Activated CD4-positive, alpha-beta T cell treated with anti-CD3 and anti-CD28 coated beads for 1 hour (primary cell): ENCODE data around the gene RXRB.

Source experiments
- DNase-seq: peaks from one replicate; pipeline ENCODE4 v3.0.0-alpha.2; 2020

Gene RXRB

DNA sequence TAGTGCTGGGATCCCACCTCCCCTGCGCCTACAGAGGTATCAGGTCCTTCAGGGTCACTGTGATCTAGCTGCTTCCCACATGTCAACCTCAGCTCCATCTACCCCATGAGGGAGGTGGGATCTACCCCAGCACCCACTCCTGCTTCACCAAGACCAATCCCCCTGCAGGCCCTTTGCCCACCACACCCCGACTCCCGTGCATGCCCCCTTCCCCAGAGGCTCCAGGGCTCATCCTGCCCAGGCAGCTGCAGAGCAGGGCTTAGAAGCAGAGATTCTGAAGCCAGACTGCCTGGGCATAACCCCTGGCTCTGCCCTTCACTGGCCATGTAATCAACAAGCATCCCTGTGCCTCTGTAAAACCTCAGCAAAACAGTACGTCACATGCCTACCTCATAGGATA is 25.7 kb downstream of the RXRB start:
- no peak for DNase-seq

DNA sequence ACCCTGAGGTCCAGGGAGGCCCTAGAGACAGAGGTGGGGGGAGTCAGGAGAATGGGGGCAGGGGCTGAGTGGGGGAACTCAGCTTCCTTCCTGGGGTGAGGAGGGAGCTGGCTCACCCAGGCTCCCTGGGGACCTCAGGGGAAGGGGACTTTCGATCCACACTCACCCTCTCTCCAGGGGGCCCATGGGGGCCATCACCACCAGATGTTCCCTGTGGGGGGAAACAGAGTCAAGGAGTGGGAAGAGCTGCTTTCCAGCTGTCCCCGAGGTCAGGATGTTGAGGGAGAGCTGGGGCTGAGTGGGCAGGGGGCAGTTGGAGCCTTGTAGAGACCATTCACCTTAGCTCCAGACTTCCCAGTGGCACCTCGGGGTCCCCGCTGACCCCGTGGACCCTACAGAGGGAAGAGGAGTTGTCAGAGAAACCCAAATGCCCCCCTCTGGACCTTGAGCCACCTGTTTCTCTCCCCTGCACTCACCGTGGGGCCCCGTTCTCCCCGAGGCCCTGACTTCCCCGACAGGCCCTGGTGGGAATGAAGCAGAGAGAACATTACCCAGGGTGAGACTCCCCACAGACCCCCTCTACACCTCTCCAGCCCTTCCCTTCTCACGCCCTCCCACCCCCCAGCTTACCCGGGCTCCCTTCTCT is 26.8 kb downstream of the RXRB start:
- no peak for DNase-seq

DNA sequence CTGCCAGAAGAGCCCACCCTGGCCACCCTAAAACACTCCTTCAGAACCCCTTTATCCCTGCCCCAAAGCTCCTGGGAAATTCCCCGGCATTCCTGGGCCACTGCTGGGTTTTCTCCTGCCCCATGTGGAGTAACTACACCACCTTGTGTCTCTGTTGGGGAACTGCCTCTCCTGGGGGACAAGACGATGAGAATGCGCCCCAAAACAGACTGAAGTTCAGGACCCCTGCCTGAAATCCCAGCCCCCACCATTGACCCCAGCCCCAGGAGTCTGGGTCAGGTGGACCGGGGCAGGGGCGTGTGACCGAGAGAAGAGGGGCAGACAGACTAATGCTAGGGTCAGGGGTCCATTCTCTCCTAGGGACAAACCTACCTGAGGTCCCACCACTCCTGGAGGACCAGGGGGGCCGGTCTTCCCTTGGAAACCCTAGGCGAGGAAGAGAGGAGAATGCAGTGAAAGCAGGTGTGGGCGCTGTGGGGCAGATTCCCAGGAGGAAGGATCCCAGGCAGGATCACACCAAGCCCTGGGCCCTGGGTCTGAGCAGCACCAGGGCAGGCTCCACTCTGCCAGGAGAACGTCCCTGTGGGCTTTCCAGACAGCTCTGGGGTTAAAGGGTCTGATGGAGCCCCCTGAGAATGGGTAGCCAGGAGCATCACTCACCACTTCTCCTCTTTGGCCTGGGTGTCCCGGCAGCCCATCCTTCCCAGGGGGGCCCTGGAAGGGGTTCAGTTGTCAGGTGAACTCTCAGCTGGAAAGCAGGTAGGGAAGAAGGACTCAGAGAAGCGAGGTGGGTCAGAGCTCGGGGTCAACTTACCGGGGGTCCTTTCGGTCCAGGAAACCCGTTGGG is 27.6 kb downstream of the RXRB start:
- DNase-seq: no peak

DNA sequence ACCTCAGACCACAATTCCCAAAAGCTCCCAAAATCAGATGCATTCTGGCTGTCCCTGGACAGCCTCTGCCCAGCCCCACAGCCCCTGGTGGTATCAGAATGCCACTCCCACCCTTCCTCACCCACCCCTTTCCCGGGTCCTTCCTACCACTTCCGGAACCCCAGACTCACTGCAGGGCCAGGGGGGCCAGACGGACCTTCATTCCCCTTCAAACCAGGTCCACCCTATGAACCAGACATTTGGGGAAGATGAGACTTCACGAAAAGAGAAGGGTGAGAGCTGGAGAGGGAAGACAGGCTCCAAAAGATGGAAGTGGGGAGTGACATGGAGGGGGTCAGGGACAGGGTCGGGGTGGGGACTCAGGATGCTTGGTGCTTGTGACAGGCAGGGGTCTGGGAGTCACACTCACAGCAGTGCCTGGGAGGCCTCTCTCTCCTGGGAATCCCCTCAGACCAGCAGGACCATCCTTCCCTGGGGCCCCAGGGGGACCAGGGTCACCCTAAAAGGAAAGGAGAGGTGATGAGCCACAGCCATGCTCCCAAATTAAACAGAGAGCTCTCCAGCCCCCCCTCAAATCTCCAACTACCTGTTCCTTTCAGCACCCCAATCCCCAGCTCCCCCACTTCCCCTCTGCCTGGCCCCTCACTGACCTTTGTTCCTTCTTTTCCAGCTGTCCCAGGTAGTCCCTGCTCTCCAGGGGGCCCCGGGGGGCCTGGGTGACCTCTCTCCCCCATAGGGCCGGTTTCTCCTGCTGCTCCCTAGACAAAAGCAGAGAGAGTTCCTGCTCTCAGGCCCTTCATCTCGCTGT is 28.4 kb downstream of the RXRB start:
- no peak for DNase-seq

GRCh38 chr6:33171016-33171879 is 29.2 kb downstream of the RXRB start:
- DNase-seq: no peak

GRCh38 chr6:33170176-33171015 is 30.1 kb downstream of the RXRB start:
- DNase-seq: no peak

DNA sequence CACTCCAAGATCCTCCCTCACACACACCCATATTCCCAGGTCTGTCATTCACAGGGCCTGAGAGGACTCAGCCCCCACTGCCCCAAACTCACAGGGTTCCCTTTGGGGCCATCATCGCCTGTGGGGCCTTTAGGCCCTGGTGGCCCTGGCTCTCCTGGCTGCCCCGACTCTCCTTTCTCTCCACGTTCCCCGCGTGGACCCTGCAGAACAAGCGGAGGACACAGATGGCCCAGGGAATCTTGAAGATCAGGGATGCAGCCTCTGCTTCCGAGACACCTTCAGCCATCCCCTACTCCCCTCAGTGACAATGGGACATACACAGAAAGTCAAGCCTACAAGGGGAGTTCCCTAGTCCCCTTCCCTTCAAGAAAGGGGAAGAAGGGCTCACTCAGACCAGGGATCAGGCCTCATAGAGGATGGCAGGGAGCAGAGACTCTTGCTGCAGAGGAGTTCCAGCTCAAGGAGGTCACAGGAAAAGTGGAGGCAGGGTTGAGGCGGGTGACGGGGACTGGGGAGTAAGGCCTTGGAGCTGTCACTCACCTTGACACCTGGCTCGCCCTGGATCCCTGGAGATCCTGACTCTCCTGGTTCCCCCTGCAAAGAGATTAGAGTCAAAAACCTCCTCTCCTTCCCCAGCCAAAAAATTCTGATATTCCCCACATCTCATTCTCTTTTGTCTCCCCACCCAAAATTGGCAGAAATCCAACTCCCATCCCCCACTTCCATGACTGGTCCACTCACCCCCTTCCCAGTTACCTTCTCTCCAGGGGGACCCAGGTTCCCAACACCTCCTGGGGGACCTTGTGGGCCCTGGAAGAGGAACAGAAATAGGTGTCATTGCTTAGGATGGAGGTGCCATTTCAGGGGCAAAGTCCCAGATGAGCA is 30.9 kb downstream of the RXRB start:
- no peak for DNase-seq

DNA sequence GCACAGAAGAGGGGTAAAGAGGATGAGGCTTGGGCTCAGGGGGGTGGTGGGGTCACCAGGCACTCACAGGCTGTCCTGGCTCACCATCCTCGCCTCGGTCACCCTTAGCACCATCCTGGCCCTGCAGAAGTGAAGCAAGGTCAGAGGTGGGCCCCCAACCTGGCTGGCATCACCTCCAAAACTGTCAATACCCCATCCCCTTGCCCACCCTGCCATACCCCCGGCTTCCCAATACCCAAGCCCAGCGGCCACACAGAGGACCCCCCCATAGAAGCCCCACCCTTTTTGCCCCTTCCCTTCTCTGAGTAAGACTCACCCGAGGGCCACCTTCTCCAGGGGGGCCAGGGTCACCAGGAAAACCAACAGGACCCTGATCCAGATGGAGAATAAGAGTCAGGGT is 31.8 kb downstream of the RXRB start:
- DNase-seq: no peak

DNA sequence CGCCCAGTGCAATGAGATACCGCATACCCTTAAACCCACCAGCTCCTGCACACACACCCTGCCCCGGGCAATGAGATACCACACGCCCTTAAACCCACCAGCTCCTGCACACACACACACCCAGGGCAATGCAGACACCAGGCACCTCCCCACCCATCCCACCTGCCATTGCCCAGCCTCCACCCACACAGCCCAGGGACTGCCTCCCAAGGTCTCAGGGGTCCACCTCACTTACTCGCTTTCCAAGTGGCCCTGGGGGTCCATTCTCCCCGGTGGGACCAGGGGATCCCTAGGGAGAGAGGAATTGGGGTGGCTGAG is 32.2 kb downstream of the RXRB start:
- DNase-seq: no peak

GRCh38 chr6:33167374-33168283 is 32.8 kb downstream of the RXRB start:
- DNase-seq: no peak

GRCh38 chr6:33166811-33167210 is 33.7 kb downstream of the RXRB start:
- DNase-seq: no peak

GRCh38 chr6:33166363-33166762 is 34.1 kb downstream of the RXRB start:
- no peak for DNase-seq

- DNase-seq: no peak
These were observed 34.7 kb downstream of the RXRB start for GRCh38 chr6:33165581-33166258.

GRCh38 chr6:33164665-33165373 is 35.6 kb downstream of the RXRB start:
- no peak for DNase-seq

DNA sequence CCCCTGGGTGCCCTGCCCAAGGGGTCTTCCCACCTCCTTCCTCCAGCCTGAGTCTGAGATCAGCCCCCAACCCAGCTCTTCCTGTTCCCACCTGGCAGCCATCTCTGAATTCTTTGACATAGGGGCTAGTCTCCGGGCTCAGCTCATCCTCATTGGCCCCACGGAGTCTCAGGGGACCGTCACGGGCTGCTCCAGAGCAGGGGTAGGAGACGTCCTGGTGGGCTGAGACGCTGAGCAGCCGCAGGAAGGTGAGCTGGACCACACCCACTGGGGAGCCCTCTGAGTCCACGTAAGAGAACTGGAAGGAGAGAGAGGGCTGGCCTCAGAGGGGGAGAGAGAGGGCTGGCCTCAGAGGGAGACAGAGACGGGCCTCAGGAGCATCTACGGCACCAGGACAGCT is 36.3 kb downstream of the RXRB start:
- no peak for DNase-seq

GRCh38 chr6:33163540-33163939 is 36.9 kb downstream of the RXRB start:
- no peak for DNase-seq

DNA sequence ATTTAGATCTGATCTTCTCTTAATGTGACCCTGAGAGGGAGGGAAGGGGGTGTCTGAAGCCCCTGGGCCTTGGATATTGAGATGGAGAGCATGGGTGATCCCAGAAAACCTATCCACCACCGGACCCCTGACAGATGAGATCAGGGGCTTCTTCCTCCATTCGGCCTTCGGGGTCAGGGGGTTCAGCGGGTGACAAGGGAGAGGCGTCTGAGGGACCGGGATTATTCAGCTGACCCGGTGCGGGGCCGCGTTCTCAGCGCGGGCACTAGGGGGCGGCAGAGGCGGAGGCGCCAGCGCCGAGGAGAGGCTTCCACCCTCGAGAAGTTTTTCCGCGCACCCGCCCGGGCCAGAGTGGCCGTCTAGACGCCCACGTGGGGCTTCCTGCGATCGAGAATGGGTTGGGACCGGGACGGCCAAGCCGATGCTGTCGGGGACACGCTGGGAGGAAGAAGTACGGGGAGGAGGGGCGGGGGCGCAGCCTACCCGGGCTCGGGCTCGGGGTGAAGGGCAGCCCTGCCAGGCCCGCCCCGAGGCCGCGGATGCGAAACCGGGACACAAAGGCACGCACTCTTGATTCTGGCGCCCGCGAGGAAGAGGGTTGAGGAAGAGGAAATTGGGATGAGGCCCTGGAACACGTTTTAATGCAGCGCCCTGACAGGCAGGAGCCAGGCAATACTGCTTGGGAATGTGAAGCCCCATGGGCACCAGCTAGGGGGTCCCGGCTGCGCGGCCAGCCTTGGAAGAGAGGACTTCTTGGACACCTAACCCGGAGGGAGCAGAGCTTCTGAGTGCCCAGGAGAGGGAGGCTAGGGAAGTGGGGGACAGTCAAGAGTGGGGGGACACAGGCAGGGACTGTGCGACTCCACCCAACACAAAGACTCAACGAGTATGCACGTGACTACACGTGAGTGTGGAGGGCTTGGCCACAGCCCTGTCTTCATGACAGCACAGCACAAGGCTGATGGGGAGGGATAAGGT is 38.8 kb downstream of the RXRB start:
- peak; percentile 74 for DNase-seq
